K562 (cell line): ENCODE data around the gene AJAP1. TPM values are rescaled to one million over a fixed set of nuclear protein-coding genes. Genes with fewer than 3 reads are reported as not detected.

Experiments
- ATAC-seq: fragments of 200-7000 bp; cut with Tn5 transposase; 3 replicates; pipeline ENCODE4 v1.9.1; 2020; ENCODE audit warnings: moderate library complexity
- BruUV-seq: library from RNA; stranded (reverse); fragments of 400-500 nt; replicated peaks from 2 replicates; lab custom pipeline; 2021; lab: Mats Ljungman, UMichigan
- CTCF ChIA-PET: fragments of 300-600 bp; formaldehyde crosslinking; extraction: SDS; loops from one replicate; lab custom pipeline; 2021; ENCODE audit warnings: low intra/inter-chr PET ratio; lab: Yijun Ruan, JAX
- POLR2A ChIA-PET: fragments of 300-600, 350-650 bp; sonication (Branson Sonifier 250); formaldehyde crosslinking; extraction: SDS; loops from one replicate; lab custom pipeline; 2021; ENCODE audit warnings: antibody characterized with exemption, inconsistent platforms; lab: Yijun Ruan, JAX
- DNase-seq, 4 experiments: peaks; one replicate each; pipeline versions ENCODE4 v3.0.0 to v3.0.0-alpha.2; 2011 to 2018; ENCODE audit warnings: low spot score in 3 of 4, mixed read lengths in 3 of 4; ENCODE audit errors: extremely low read depth in 1 of 4
- FAIRE-seq: peaks from 2 replicates; lab custom pipeline; 2011; peaks lifted over from hg19 to GRCh38; lab: Jason Lieb, UNC
- H2AFZ ChIP-seq: 2 replicates; pipeline ENCODE4 v1.6.0; 2011; ENCODE audit warnings: low read depth, low read length, control low read depth, inconsistent platforms
- H3K27ac ChIP-seq: fragments of 200-600 bp; 3 replicates; pipeline ENCODE4 v1.8.0; 2011; ENCODE audit warnings: low read depth, mild to moderate bottlenecking, control low read depth, inconsistent platforms, low read length, moderate library complexity, mixed read lengths; ENCODE audit errors: extremely low read depth
- H3K27me3 ChIP-seq, 2 experiments: fragments of 300-600 bp in 1 of 2; 2 replicates in 1 of 2; 3 replicates in 1 of 2; pipeline versions ENCODE4 v1.6.0 to v1.8.0; 2011; ENCODE audit warnings: inconsistent platforms in 2 of 2, low read length in 2 of 2, mild to moderate bottlenecking in 1 of 2, mixed read lengths in 1 of 2, moderate library complexity in 1 of 2; ENCODE audit not compliant: control insufficient read depth in 2 of 2, insufficient read depth in 2 of 2
- H3K36me3 ChIP-seq: fragments of 300-600 bp; 3 replicates; pipeline ENCODE4 v1.8.0; 2011; ENCODE audit warnings: mild to moderate bottlenecking, low read length, inconsistent platforms; ENCODE audit not compliant: control insufficient read depth, insufficient read depth
- H3K4me1 ChIP-seq, 2 experiments: fragments of 200-600 bp in 1 of 2; replicated peaks in 1 of 2; 2 replicates in 1 of 2; 3 replicates in 1 of 2; pipeline versions ENCODE4 v1.5.1 to v1.8.0; 2011; ENCODE audit warnings: inconsistent platforms in 2 of 2, low read length in 2 of 2, mild to moderate bottlenecking in 1 of 2, mixed read lengths in 1 of 2, moderate library complexity in 1 of 2; ENCODE audit not compliant: control insufficient read depth in 2 of 2, insufficient read depth in 2 of 2
- H3K4me2 ChIP-seq: 2 replicates; pipeline ENCODE4 v1.6.1; 2011; ENCODE audit warnings: low read length, control low read depth, inconsistent platforms, mixed read lengths; ENCODE audit not compliant: insufficient read depth
- H3K4me3 ChIP-seq: fragments of 200-600 bp; sonication (generic), shearing (Covaris generic); 2 replicates; pipeline ENCODE4 v1.5.1; 2016; ENCODE audit warnings: control low read depth, inconsistent platforms
- H3K79me2 ChIP-seq: fragments of 200-600 bp; 3 replicates; pipeline ENCODE4 v1.8.0; 2011; ENCODE audit warnings: low read length, inconsistent platforms; ENCODE audit not compliant: control insufficient read depth, insufficient read depth
- H3K9ac ChIP-seq, 2 experiments: 2 replicates each; pipeline versions ENCODE4 v1.6.0 to v1.6.1; 2011; ENCODE audit warnings: low read depth in 2 of 2, low read length in 2 of 2, control low read depth in 1 of 2, inconsistent platforms in 1 of 2, mild to moderate bottlenecking in 1 of 2, mixed read lengths in 1 of 2; ENCODE audit not compliant: insufficient read depth in 1 of 2
- H3K9me1 ChIP-seq: one replicate; pipeline ENCODE4 v1.6.0; 2011; ENCODE audit warnings: inconsistent platforms, mild to moderate bottlenecking, low read length, moderate library complexity; ENCODE audit not compliant: control insufficient read depth, insufficient read depth
- H3K9me3 ChIP-seq: replicated peaks from 2 replicates; pipeline ENCODE4 v1.5.1; 2011; ENCODE audit warnings: low read depth, low read length, inconsistent platforms; ENCODE audit not compliant: control insufficient read depth, insufficient read depth
- H4K20me1 ChIP-seq: replicated peaks from 2 replicates; pipeline ENCODE4 v1.6.1; 2011; ENCODE audit warnings: low read length, inconsistent platforms, mixed read lengths; ENCODE audit not compliant: control insufficient read depth, insufficient read depth
- RBM25 ChIP-seq: fragments of 200-400 bp; formaldehyde crosslinking; IDR thresholded peaks from 2 replicates; pipeline ENCODE4 v1.6.1; 2018; ENCODE audit warnings: low read length, low read depth, moderate library complexity; ENCODE audit not compliant: severe bottlenecking
- TAF15 ChIP-seq: fragments of 200-400 bp; formaldehyde crosslinking; IDR thresholded peaks from 2 replicates; pipeline ENCODE4 v1.6.1; 2017; ENCODE audit warnings: mild to moderate bottlenecking, low read depth, low read length, moderate library complexity
- ZFP36 ChIP-seq: fragments of 150-350 bp; IDR thresholded peaks from 2 replicates; pipeline ENCODE4 v1.6.1; 2018; ENCODE audit warnings: low read length, low read depth; ENCODE audit not compliant: partially characterized antibody
- WGBS: fragments of 100-300 bp; shearing (Covaris generic); methylation state at CpG from one replicate; pipeline ENCODE4 v1.1.6; 2016; ENCODE audit warnings: low coverage, mixed read lengths; ENCODE audit not compliant: insufficient coverage; ENCODE audit errors: missing lambda C conversion rate; 5-methylcytosine and 5-hydroxymethylcytosine counted together
- in situ Hi-C: fragments of 300-500 bp; cut with MboI; formaldehyde crosslinking; loops from 4 replicates; pipeline ENCODE4 v1.15.0; 2018; ENCODE audit warnings: inconsistent platforms, mixed read lengths
- intact Hi-C: fragments of 100-400 bp; cut with micrococcal nuclease; formaldehyde crosslinking; loops from 2 replicates; pipeline ENCODE4 v1.14.2; 2022
- polyA plus RNA-seq, 8 experiments: library from polyadenylated mRNA; depleted of rRNA in 4 of 8; stranded (reverse) in 5 of 8; unstranded in 3 of 8; fragments of >200 nt; fragmentation: Nextera tagmentation in 2 of 8; fragmentation: Illumina TruSeq in 1 of 8; extraction: Ambion mirVana in 2 of 8; extraction: Trizol in 1 of 8; gene quantifications; 2 replicates each; pipeline versions ENCODE4 v1.2.1 to v1.2.3, GENCODE V29; 2011 to 2014; ENCODE audit warnings: inconsistent platforms in 1 of 8, missing spikeins in 1 of 8
- total RNA-seq, 7 experiments: library from RNA; depleted of rRNA in 6 of 7; stranded (reverse); fragments of >200 nt in 6 of 7; fragmentation: Illumina TruSeq in 2 of 7; extraction: Trizol in 2 of 7; gene quantifications; 2 replicates each; pipeline versions ENCODE4 v1.2.1 to v1.2.3, GENCODE V29; 2011 to 2021; ENCODE audit warnings: low replicate concordance in 1 of 7
- TF ChIP-seq, protein P1 (sequence below): sonication (generic); formaldehyde crosslinking; IDR thresholded peaks from 2 replicates; pipeline ENCODE4 v1.8.0; 2022; ENCODE audit warnings: missing genetic modification reagents, mild to moderate bottlenecking, moderate library complexity, borderline replicate concordance
- TF ChIP-seq, protein P2 (sequence below): sonication (generic); formaldehyde crosslinking; IDR thresholded peaks from 2 replicates; pipeline ENCODE4 v1.8.0; 2022; ENCODE audit warnings: missing genetic modification reagents, mild to moderate bottlenecking, borderline replicate concordance

AJAP1 gene
- total and polyA plus RNA-seq, 9 of the 15 experiments (the other 6 are each of a cell fraction or from before 2014, with no cell fraction given): not detected

DNA sequence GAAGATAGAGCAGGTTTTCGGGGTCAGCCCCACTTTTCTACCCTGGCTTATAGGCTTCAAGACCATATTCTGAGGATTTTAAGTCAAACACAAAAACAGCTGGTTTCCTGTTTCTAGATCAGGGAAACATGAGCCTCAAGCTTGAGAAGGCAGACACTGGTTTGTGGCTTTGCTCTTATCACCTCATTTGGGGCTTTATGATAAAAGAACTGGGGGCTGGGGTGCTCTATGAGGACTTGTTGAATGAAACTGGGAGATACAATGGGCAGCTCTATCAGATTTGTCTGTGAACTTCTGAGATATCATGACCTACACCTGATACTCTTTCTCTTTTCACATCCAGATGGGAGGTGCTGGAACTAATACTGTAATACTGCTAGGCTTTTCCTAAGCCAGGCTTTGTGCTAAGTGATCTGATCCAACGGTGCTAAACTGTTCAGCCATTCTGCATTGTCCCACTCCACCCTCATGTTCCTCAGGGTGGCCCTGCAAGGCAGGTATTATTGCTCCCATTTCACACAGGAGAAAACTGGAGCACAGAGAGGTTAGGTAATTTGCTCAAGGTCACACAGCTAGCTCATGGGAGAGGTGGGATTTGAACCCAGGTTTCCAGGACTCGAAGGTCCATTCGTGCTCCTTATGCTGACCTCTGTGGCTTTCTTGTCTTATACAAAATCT, 6.6 kb downstream of the AJAP1 start:
- Histone ChIP-seq H3K36me3 (no peaks in the 10 kb centered on the region), H3K9me1 (no peaks in the 10 kb centered on the region), H3K27me3 (peaks cover 2 to 39% of the 10 kb centered on the region in 2 experiments; a peak in 3 of 5 replicates), H3K9ac (no peak overlapping the region), H4K20me1 (no peaks in the 10 kb centered on the region; the same call in 1 of the 2 replicates), H3K4me1 (no peaks in the 10 kb centered on the region), H2AFZ (no peak overlapping the region), H3K9me3 (no peaks in the 10 kb centered on the region), H3K4me3 (no peak overlapping the region), H3K79me2 (no peaks in the 10 kb centered on the region), H3K27ac (no peak overlapping the region), H3K4me2 (no peak overlapping the region)
- TF ChIP-seq ZFP36 (peak; percentile 53), TAF15 (no peak), RBM25 (peak; percentile 71)
- TF ChIP-seq, protein P1, sequence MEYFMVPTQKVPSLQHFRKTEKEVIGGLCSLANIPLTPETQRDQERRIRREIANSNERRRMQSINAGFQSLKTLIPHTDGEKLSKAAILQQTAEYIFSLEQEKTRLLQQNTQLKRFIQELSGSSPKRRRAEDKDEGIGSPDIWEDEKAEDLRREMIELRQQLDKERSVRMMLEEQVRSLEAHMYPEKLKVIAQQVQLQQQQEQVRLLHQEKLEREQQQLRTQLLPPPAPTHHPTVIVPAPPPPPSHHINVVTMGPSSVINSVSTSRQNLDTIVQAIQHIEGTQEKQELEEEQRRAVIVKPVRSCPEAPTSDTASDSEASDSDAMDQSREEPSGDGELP (CRISPR knock-in tag): no peak
- TF ChIP-seq, protein P2, sequence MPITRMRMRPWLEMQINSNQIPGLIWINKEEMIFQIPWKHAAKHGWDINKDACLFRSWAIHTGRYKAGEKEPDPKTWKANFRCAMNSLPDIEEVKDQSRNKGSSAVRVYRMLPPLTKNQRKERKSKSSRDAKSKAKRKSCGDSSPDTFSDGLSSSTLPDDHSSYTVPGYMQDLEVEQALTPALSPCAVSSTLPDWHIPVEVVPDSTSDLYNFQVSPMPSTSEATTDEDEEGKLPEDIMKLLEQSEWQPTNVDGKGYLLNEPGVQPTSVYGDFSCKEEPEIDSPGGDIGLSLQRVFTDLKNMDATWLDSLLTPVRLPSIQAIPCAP (CRISPR knock-in tag): no peak
- in situ Hi-C loops (no loop called here), intact Hi-C loops (no loop called here)
- FAIRE-seq: no peak
- DNase-seq: no peak
- no TSS peak for BruUV-seq
- ChIA-PET POLR2A (no interaction called here), CTCF (no interaction called here)
- WGBS: 1% methylated on average over 4 of the region's 4 CpGs
- ATAC-seq: no peak
